ENCODE results near the gene CSMD2. TPM values are rescaled to one million over a fixed set of nuclear protein-coding genes. Genes with fewer than 3 reads are reported as not detected.

The CSMD2 gene
- polyA plus RNA-seq, 1 of the 3 experiments (the other 2 are of a cell fraction), result not detected

GRCh38 chr1:33714421-33714820, 450.6 kb downstream of the CSMD2 start:
- Histone ChIP-seq H3K27me3 (ENCODE audit: insufficient read depth) (no peaks in the 10 kb centered on the region), H3K4me3 (ENCODE audit: low read depth in 2 of 2, low read length in 1 of 2) (no peak overlapping the region), H3K9me3 (no peaks in the 10 kb centered on the region), H3K36me3 (replicated peaks in 1 of 2; ENCODE audit: control insufficient read depth in 1 of 2, insufficient read depth in 2 of 2, low read length in 1 of 2) (no peaks in the 10 kb centered on the region), H3K79me2 (ENCODE audit: insufficient read depth) (no peaks in the 10 kb centered on the region), H4K20me1 (ENCODE audit: insufficient read depth) (no peaks in the 10 kb centered on the region), H2AFZ (ENCODE audit: low read depth) (no peak overlapping the region), H3F3A (replicated peaks; ENCODE audit: insufficient read depth) (no peaks in the 10 kb centered on the region), H3K9me2 (no peaks in the 10 kb centered on the region), H3K9ac (no peak overlapping the region), H3K27ac (ENCODE audit: low read depth in 2 of 2, low read length in 1 of 2) (no peak overlapping the region), H3K4me2 (no peak overlapping the region), H3K4me1 (ENCODE audit: control insufficient read depth in 1 of 2, insufficient read depth in 2 of 2, low read depth in 1 of 2, low read length in 1 of 2) (peaks cover 0 to 5% of the 10 kb centered on the region in 2 experiments; a peak in 1 of 4 replicates)
- DNase-seq, result no peak
- POLR2A ChIA-PET, result no interaction called here
- CTCF ChIA-PET, result interaction anchor here (1.3 kb wide), 1 partner anchor 448 kb away, joined by 4 read pairs; no protein-coding TSS in a partner anchor
- TF ChIP-seq IRF3 (IDR thresholded peaks at IDR 0.05; ENCODE audit: low read depth, low read length) (no peak), MXI1 (IDR thresholded peaks at IDR 0.05; ENCODE audit: low read depth, low read length) (no peak), PBX3 (IDR thresholded peaks at IDR 0.05) (no peak)
- WGBS (ENCODE audit: low lambda C conversion rate), result 53% methylated on average over 18 of the region's 18 CpGs

GRCh38 chr1:33713058-33713877, 451.8 kb downstream of the CSMD2 start:
- Histone ChIP-seq H3K4me1 (ENCODE audit: control insufficient read depth in 1 of 2, insufficient read depth in 2 of 2, low read depth in 1 of 2, low read length in 1 of 2) (peaks cover 0 to 5% of the 10 kb centered on the region in 2 experiments; a peak in 1 of 4 replicates), H3K27me3 (ENCODE audit: insufficient read depth) (no peaks in the 10 kb centered on the region), H3K9ac (no peak overlapping the region), H3K9me2 (no peaks in the 10 kb centered on the region), H3K4me2 (no peak overlapping the region), H3K79me2 (ENCODE audit: insufficient read depth) (no peaks in the 10 kb centered on the region), H3K9me3 (no peaks in the 10 kb centered on the region), H3F3A (replicated peaks; ENCODE audit: insufficient read depth) (no peaks in the 10 kb centered on the region), H2AFZ (ENCODE audit: low read depth) (no peak overlapping the region), H3K36me3 (replicated peaks in 1 of 2; ENCODE audit: control insufficient read depth in 1 of 2, insufficient read depth in 2 of 2, low read length in 1 of 2) (no peaks in the 10 kb centered on the region), H3K4me3 (ENCODE audit: low read depth in 2 of 2, low read length in 1 of 2) (no peak overlapping the region), H3K27ac (ENCODE audit: low read depth in 2 of 2, low read length in 1 of 2) (no peak overlapping the region), H4K20me1 (ENCODE audit: insufficient read depth) (no peaks in the 10 kb centered on the region)
- WGBS (ENCODE audit: low lambda C conversion rate), result 51% methylated on average over 6 of the region's 9 CpGs
- TF ChIP-seq RXRA (IDR thresholded peaks at IDR 0.05; ENCODE audit: borderline replicate concordance, low read depth) (no peak), USF2 (IDR thresholded peaks at IDR 0.05; ENCODE audit: borderline replicate concordance, low read depth, low read length) (no peak), TEAD4 (IDR thresholded peaks at IDR 0.05; ENCODE audit: borderline replicate concordance, insufficient read depth) (no peak), SIN3A (IDR thresholded peaks at IDR 0.05; ENCODE audit: borderline replicate concordance, low read depth, low read length) (no peak), EP300 (IDR thresholded peaks at IDR 0.05; ENCODE audit: borderline replicate concordance in 1 of 2, low read depth in 1 of 2, low read length in 1 of 2) (no peak)
- CTCF ChIA-PET, result interaction anchor here (0.8 to 1.3 kb wide), 4 partner anchors 10 to 450 kb away, joined by 3 to 8 read pairs (median 4); no protein-coding TSS in a partner anchor
- POLR2A ChIA-PET, result no interaction called here
- DNase-seq, result no peak
